Thyroid gland (tissue), 4 donors: Measurements from ENCODE around the gene CLCC1. TPM values are rescaled to one million over a fixed set of nuclear protein-coding genes. Genes with fewer than 3 reads are reported as not detected.
"Not testable (repeated sequence)": the region's sequence is repeated elsewhere in the genome, so short reads cannot be mapped to it uniquely, and the experiment has no call there.

Source experiments
- DNase-seq, 2 donors: peaks; one replicate each; pipeline ENCODE4 v3.0.0-alpha.2; 2019
- H3K27ac ChIP-seq, 3 donors: fragments of 200-600 bp; sonication (generic); 1 replicate in 2 of 3; 2 replicates in 1 of 3; pipeline ENCODE4 v1.5.1; 2016 to 2019; ENCODE audit warnings: mild to moderate bottlenecking in 1 of 3, moderate library complexity in 1 of 3
- H3K27me3 ChIP-seq: fragments of 200-600 bp; sonication (generic); one replicate; pipeline ENCODE4 v1.5.1; 2019
- H3K36me3 ChIP-seq, 2 donors: fragments of 200-600 bp; sonication (generic); one replicate each; pipeline ENCODE4 v1.5.1; 2016 to 2019
- H3K4me1 ChIP-seq, 2 donors: fragments of 200-600 bp; sonication (generic); one replicate each; pipeline ENCODE4 v1.5.1; 2017 to 2019
- H3K4me3 ChIP-seq, 3 donors: fragments of 200-600 bp; sonication (generic); replicated peaks in 1 of 3; 1 replicate in 2 of 3; 2 replicates in 1 of 3; pipeline ENCODE4 v1.5.1; 2016; ENCODE audit warnings: mild to moderate bottlenecking in 1 of 3
- H3K9me3 ChIP-seq: fragments of 200-600 bp; sonication (generic); one replicate; pipeline ENCODE4 v1.5.1; 2017
- CTCF ChIP-seq, 6 experiments: fragments of 200-600 bp in 3 of 6; fragments of 450-650 bp in 3 of 6; sonication (generic) in 3 of 6; IDR thresholded peaks; one replicate each; pipeline ENCODE4 v1.5.1; 2016 to 2019; ENCODE audit warnings: antibody characterized with exemption in 6 of 6, mild to moderate bottlenecking in 2 of 6, inconsistent platforms in 1 of 6, moderate library complexity in 1 of 6
- POLR2A ChIP-seq, 2 donors: fragments of 450-650 bp; IDR thresholded peaks; one replicate each; pipeline ENCODE4 v1.6.1; 2017; ENCODE audit warnings: antibody characterized with exemption in 2 of 2, mild to moderate bottlenecking in 2 of 2, moderate library complexity in 1 of 2
- WGBS, 2 donors: methylation state at CpG; one replicate each; pipeline ENCODE4 v1.1.5; 2017; 5-methylcytosine and 5-hydroxymethylcytosine counted together
- intact Hi-C: fragments of 100-400 bp; cut with DNase I; formaldehyde crosslinking; loops from one replicate; pipeline ENCODE4 v1.15.1; 2023
- total RNA-seq, 4 donors: library from RNA; depleted of rRNA; stranded (reverse); fragments of >200 nt; gene quantifications; one replicate each; pipeline ENCODE4 v1.2.3, GENCODE V29; 2016

CLCC1 gene
- total RNA-seq = 10 to 100 TPM; 29.3 to 35.6 (median 32.9) TPM

- TF ChIP-seq POLR2A (IDR thresholded peaks at IDR 0.05) (peak; percentile 37 to 93), CTCF (IDR thresholded peaks at IDR 0.05) (peak in 1 of 6 experiments; percentile 17)
- intact Hi-C loops = loop anchor here (5.0 kb wide), 1 partner anchor 79 kb away; the partner anchor contains the start of gene WDR47
- WGBS, 2 donors = 0 to 1% methylated on average over 41 to 48 of the region's 72 CpGs
Observed at GRCh38 chr1:108963052-108963686, at the start of gene CLCC1. TSS of gene CLCC1 (minus strand) at chr1:108963484. CDS start at chr1:108950437, 13,047 bp downstream.

GRCh38 chr1:109011335-109011734, 48.1 kb upstream of the CLCC1 start:
- intact Hi-C loops = no loop called here

More at GRCh38 chr1:108963052-108963686, at the start of gene CLCC1:
- no peaks in the 10 kb centered on the region for H3K36me3 ChIP-seq
- no peaks in the 10 kb centered on the region for H3K9me3 ChIP-seq
- H3K27ac ChIP-seq = peak within 1 kb of the TSS; percentile 86 to 92 (median 89)
- peak; percentile 94 to 96 for DNase-seq
- H3K27me3 ChIP-seq = no peaks in the 10 kb centered on the region
- peaks cover 17 to 21% of the 10 kb centered on the region in 2 donors for H3K4me1 ChIP-seq
- H3K4me3 ChIP-seq = peak within 1 kb of the TSS; percentile 44 to 59 (median 58)

GRCh38 chr1:108996622-108997021, 33.3 kb upstream of the CLCC1 start:
- H3K9me3 ChIP-seq, H3K4me3 ChIP-seq, H3K27me3 ChIP-seq, intact Hi-C loops, H3K4me1 ChIP-seq, DNase-seq, H3K27ac ChIP-seq: not testable (repeated sequence)
- 93 to 100% methylated on average over 2 to 3 of the region's 3 CpGs for WGBS, 2 donors
- H3K36me3 ChIP-seq = peaks cover 4 to 37% of the 10 kb centered on the region in 2 donors

More at GRCh38 chr1:109011335-109011734, 48.1 kb upstream of the CLCC1 start:
- no peaks in the 10 kb centered on the region for H3K4me1 ChIP-seq
- no peak for DNase-seq
- H3K36me3 ChIP-seq = peaks cover 12 to 21% of the 10 kb centered on the region in 2 donors
- no peaks in the 10 kb centered on the region for H3K27me3 ChIP-seq
- H3K27ac ChIP-seq = no peak overlapping the region
- no peak for TF ChIP-seq CTCF (IDR thresholded peaks at IDR 0.05)
- no peak for TF ChIP-seq POLR2A (IDR thresholded peaks at IDR 0.05)
- no peaks in the 10 kb centered on the region for H3K9me3 ChIP-seq
- 75 to 76% methylated on average over 7 of the region's 7 CpGs for WGBS, 2 donors
- H3K4me3 ChIP-seq = no peak overlapping the region

GRCh38 chr1:108983114-108983513, 19.8 kb upstream of the CLCC1 start:
- no peak overlapping the region for H3K27ac ChIP-seq
- no peak overlapping the region for H3K4me3 ChIP-seq
- no peaks in the 10 kb centered on the region for H3K9me3 ChIP-seq
- intact Hi-C loops = no loop called here
- H3K27me3 ChIP-seq = no peaks in the 10 kb centered on the region
- TF ChIP-seq CTCF (IDR thresholded peaks at IDR 0.05) = no peak
- no peak for TF ChIP-seq POLR2A (IDR thresholded peaks at IDR 0.05)
- H3K4me1 ChIP-seq = no peaks in the 10 kb centered on the region
- WGBS, 2 donors = 88 to 90% methylated on average over 4 of the region's 4 CpGs
- no peak for DNase-seq
- peaks cover 4 to 6% of the 10 kb centered on the region in 2 donors for H3K36me3 ChIP-seq

GRCh38 chr1:108976658-108977057, 13.4 kb upstream of the CLCC1 start:
- Histone ChIP-seq H3K36me3 (peaks cover 0 to 7% of the 10 kb centered on the region in 2 donors), H3K4me1 (no peaks in the 10 kb centered on the region), H3K9me3 (no peaks in the 10 kb centered on the region), H3K27me3 (no peaks in the 10 kb centered on the region), H3K4me3 (no peak overlapping the region), H3K27ac (no peak overlapping the region)
- 90 to 96% methylated on average over 4 of the region's 4 CpGs for WGBS, 2 donors
- TF ChIP-seq POLR2A (IDR thresholded peaks at IDR 0.05) (no peak), CTCF (IDR thresholded peaks at IDR 0.05) (no peak)
- DNase-seq = no peak
- intact Hi-C loops = no loop called here
